ENCODE data around the gene EFCAB7. TPM values are rescaled to one million over a fixed set of nuclear protein-coding genes. Genes with fewer than 3 reads are reported as not detected.
"Not testable (repeated sequence)": the region's sequence is repeated elsewhere in the genome, so short reads cannot be mapped to it uniquely, and the experiment has no call there.

The EFCAB7 gene
- total RNA-seq, 1 donor from 2014 or later = 8.7 TPM

GRCh38 chr1:63548877-63549276 is 25.6 kb downstream of the EFCAB7 start:
- DNase-seq (ENCODE audit: low spot score) = no peak

GRCh38 chr1:63555480-63555879 is 32.2 kb downstream of the EFCAB7 start:
- no peak for DNase-seq (ENCODE audit: low spot score)

- no peak for DNase-seq (ENCODE audit: low spot score)
Observed at GRCh38 chr1:63557365-63557987, 34.2 kb downstream of the EFCAB7 start.

- DNase-seq (ENCODE audit: low spot score) = no peak
Observed at GRCh38 chr1:63559357-63559756, 36.0 kb downstream of the EFCAB7 start.

GRCh38 chr1:63563745-63564144 is 40.4 kb downstream of the EFCAB7 start:
- DNase-seq (ENCODE audit: low spot score) = no peak

GRCh38 chr1:63569068-63569467 is 45.7 kb downstream of the EFCAB7 start:
- no peak for DNase-seq (ENCODE audit: low spot score)

- DNase-seq (ENCODE audit: low spot score) = no peak
Observed at GRCh38 chr1:63569640-63570316, 46.5 kb downstream of the EFCAB7 start.

GRCh38 chr1:63572686-63573085 is 49.4 kb downstream of the EFCAB7 start:
- not testable (repeated sequence) for DNase-seq (ENCODE audit: low spot score)

GRCh38 chr1:63574203-63574796 is 51.0 kb downstream of the EFCAB7 start:
- DNase-seq (ENCODE audit: low spot score) = not testable (repeated sequence)

GRCh38 chr1:63575340-63575826 is 52.1 kb downstream of the EFCAB7 start:
- no peak for DNase-seq (ENCODE audit: low spot score)

- not testable (repeated sequence) for DNase-seq (ENCODE audit: low spot score)
Observed at GRCh38 chr1:63586326-63586725, 63.0 kb downstream of the EFCAB7 start.

GRCh38 chr1:63590166-63590560 is 66.8 kb downstream of the EFCAB7 start:
- DNase-seq (ENCODE audit: low spot score) = no peak

- no peak for DNase-seq (ENCODE audit: low spot score)
Observed at GRCh38 chr1:63592536-63593302, 69.4 kb downstream of the EFCAB7 start.

- peak; percentile 72 for DNase-seq (ENCODE audit: low spot score)
Observed at GRCh38 chr1:63593303-63593885, 70.1 kb downstream of the EFCAB7 start, which contains the start of gene PGM1. Gene PGM1, plus strand, starts transcription at chr1:63593411. Its CDS starts 78 bp downstream, at chr1:63593489.

GRCh38 chr1:63593886-63594605 is 70.7 kb downstream of the EFCAB7 start:
- peak; percentile 78 for DNase-seq (ENCODE audit: low spot score)

GRCh38 chr1:63595435-63595834 is 72.1 kb downstream of the EFCAB7 start:
- no peak for DNase-seq (ENCODE audit: low spot score)

- DNase-seq (ENCODE audit: low spot score) = no peak
Observed at GRCh38 chr1:63599799-63600198, 76.5 kb downstream of the EFCAB7 start.

GRCh38 chr1:63600248-63600647 is 76.9 kb downstream of the EFCAB7 start:
- no peak for DNase-seq (ENCODE audit: low spot score)

- no peak for DNase-seq (ENCODE audit: low spot score)
Observed at GRCh38 chr1:63601061-63601460, 77.7 kb downstream of the EFCAB7 start.

- no peak for DNase-seq (ENCODE audit: low spot score)
Observed at GRCh38 chr1:63601463-63601862, 78.1 kb downstream of the EFCAB7 start.

GRCh38 chr1:63601912-63602311 is 78.6 kb downstream of the EFCAB7 start:
- no peak for DNase-seq (ENCODE audit: low spot score)
